ENCODE results near the gene MUTYH. TPM values are rescaled to one million over a fixed set of nuclear protein-coding genes. Genes with fewer than 3 reads are reported as not detected.

The MUTYH gene
- polyA plus RNA-seq, 4 donors = 18.5 to 40.8 (median 27.3) TPM

DNA sequence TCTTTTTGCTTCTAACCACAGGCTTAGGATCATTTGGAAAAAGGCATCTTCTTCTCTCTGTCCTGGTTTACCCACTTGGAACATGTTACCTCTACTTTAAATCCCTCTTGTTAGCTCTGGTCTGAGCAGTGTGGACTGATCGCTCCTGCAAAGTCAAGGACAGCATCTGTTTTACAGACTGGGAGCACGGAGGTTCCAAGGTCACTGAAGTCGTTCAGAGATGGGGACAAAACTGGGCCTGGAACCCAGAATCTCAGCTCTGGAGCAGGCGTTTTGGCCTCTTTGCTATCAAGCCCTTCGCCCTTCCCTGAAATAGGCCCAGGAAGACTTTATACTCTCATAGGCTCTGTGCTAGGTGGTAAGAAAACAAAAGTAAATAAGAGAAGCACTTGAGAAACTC, 11.3 kb upstream of the MUTYH start:
- no peak for DNase-seq (ENCODE audit: low read depth in 4 of 4, low spot score in 3 of 4)

DNA sequence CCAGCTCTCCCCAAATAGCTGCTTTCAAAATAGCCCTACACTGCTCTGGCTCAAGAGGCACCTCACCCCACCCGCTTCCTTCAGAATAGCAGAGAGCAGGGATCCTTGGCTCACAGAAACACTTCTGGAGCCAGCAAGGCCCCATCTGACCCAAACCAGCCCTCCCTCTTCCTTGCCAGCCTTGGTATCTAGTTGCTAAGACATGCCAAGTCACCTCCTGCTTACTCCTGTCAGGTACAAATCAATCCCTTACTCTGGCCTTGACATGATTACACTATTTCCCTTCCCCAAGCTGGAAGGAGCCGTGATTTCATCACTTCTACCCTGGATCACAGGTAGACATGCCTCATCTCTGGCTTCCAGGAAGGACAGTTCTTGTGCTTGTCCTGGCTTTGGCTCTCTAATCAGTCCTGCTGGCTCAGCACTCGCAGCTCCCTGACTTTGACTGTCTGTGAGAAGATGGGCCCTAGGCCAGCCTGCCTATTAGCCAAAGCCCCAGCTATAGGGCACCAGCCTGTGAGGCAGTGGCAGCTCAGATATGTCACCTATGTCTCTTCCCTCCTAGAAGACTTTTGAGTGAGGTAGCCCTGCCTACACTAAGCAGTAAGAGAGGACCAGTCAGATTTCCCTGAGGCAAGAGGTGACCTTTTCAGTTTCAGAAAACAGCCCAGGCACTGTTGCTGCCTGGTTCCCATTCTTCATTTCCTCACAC, 8.9 kb upstream of the MUTYH start:
- DNase-seq (ENCODE audit: low read depth in 4 of 4, low spot score in 3 of 4) = no peak

DNA sequence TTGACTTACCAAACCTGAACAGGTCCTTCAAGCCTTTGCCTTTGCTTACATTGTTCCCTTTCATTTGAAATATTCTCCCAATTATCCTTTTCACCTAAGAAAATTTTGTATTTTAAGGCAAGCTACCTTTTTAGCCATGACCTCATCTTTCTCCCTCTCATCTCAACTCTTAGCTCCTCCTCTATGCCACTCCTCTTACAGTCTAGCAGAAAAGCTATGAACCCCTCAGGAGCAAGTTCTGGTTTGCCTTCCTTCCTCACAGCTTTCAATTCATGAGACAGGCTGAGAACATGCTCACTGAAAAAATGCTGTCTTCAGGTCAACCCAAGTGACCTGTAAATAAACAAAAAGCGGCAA, 8.3 kb upstream of the MUTYH start:
- DNase-seq (ENCODE audit: low read depth in 4 of 4, low spot score in 3 of 4) = no peak

DNA sequence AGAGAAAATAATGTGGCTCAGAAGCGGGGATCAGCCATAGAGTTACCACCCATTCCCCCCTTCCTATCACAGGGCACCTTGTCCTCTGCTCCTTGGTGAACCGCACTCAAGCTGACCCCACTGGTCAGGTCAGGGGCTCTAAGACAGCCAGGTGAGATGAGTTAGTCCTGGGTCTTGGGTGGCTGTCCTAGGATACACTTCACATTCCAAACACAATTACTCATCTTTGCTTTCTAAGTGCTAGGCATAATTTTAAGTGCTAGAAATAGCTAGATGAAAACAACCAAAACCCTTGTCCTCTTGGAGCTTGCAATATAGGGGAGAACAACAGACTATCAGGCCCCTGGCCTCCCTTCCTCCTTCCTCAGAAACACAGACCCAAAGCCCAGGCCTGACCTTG, 7.8 kb upstream of the MUTYH start:
- no peak for DNase-seq (ENCODE audit: low read depth in 4 of 4, low spot score in 3 of 4)

DNA sequence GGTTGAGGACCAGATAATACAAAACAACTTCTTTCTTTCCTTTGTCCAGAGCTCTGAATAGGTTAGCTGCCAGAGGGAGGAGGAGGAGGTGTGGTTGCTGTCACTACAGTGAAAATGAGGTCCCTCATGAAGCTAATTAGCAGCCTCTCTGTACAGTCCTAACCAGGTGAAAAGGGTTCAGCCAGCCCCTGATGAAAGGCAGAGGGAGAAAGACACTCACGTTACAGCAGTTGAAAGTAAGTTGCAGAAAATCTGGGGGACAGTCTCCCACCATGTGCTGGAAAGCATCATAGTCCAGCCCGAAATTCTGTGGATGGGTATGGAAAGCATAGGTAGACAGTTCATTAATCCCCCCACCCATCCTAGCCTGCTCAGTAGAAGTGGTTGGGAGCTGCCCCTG, 6.2 kb upstream of the MUTYH start:
- DNase-seq (ENCODE audit: low read depth in 4 of 4, low spot score in 3 of 4) = no peak

DNA sequence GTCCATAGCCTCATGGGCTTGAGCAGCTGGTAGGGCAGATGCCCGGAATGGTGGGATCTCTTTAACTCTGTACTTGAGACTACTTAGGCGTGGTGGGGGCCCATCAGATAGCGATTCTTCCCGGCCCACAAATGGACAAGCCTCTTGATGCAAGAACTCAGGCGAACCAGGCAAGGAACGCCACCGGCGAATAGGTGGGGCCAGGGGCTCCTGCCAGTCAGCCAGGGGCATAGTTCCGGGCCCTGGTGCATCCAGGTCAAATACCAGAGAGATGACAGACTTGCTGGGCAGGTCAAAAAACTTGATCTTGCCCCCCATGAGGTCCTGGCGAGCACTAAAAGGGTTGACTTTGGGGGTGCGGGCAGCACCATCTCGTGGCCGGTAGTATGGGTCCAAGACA, 4.8 kb upstream of the MUTYH start:
- no peak for DNase-seq (ENCODE audit: low read depth in 4 of 4, low spot score in 3 of 4)

DNA sequence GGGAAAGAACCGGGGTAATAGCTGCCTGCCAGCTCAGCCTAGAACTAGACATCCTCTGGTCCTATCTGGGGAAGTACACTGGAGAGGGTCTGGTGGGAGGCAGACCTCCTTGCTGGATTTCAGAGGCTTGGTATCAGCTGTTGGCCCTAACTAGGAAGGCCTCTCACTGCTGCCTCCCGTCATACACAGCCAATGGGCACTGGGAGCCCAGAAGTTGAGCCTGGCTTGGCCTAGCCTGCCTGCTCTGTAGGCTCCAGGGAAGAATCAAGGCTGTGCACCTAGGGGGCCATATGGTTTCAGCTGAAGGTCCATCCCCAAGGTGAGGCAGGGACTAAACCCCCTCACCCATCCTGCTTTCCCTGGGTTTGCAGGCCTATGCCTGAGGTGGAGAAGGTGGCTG, 4.3 kb upstream of the MUTYH start:
- no peak for DNase-seq (ENCODE audit: low read depth in 4 of 4, low spot score in 3 of 4)

DNA sequence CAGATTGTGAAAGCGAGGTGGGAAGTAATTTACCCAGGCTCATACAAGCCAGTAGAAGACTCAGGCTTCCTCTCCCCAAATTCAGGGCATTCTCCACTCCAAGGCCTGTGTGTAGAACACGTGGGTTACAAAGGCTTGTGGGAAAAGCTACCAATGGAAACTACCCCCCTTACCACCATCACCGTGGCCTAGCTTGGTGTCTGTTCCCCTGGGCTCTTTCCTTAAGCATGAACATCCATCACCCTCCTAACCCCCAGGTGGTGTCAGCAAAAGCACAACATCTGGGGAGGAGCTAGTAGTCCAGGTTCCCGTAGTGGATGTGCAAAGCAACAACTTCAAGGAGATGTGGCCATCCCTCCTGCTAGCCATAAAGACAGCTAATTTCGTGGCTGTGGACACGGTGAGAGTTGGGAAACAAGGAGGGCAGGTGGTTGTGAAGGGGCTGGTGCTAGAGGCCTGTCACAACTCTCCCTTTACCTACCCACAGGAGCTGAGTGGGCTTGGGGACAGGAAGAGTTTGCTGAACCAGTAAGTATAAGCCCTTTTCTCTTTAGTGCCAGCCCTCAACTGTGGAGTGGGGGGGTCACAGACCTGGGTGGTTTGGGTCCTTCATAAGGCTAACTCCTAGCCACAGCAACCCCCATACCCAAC, 701 bp upstream of the MUTYH start:
- DNase-seq (ENCODE audit: low read depth in 4 of 4, low spot score in 3 of 4) = no peak

DNA sequence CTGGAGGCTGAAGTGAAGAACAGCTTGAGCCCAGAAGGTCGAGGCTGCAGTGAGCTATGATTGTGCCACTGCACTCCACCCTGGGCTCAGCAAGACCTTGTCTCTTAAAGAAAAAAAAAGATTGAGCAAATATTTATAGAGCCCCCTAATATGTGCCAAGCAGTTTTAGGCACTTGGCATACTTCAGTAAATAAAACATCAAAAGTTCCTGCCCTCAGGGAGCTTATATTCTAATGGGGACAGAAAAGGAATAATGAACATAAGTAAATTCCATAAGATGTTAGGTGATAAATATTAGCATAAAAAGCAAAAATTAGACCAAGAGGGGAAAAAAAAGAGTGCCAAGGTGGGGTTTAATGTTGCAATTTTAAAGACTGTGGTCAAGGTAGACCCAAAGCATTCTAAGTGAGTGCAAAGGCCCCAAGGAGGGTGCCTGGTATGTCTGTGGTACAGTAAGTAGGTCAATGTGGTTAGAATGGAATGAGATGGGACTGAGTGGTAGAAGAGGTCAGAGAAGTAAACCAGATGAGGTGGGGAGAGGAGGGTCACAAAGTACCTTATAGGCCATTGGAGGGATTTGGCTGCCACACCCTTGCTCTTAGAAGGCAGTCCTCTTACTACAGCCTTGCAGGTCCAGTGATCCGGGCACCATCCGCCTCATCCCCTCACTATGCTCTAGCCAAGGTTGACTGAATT, 2.5 kb downstream of the MUTYH start:
- DNase-seq (ENCODE audit: low read depth in 4 of 4, low spot score in 3 of 4) = no peak

DNA sequence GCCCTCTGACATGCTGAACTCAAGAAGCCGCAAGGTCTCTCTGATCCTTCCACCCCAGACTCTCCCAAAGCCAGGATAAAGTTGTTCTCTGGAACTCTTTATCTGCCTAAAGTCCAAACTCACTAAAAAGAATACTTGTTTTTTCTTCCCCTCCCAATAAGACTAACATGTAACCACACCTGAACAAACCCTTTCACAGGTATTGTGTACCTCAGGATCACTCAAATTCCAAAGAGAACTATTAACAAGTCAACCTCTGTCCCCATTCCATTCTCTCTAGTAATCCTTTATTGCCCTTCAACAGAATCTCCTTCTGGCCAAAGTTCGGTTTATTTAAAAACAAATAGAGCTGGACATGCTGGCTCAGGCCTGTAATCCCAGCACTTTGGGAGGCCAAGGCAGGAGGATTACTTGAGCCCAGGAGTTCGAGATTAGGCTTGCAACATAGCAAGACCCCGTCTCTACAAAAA, 4.3 kb downstream of the MUTYH start:
- DNase-seq (ENCODE audit: low read depth in 4 of 4, low spot score in 3 of 4) = no peak

DNA sequence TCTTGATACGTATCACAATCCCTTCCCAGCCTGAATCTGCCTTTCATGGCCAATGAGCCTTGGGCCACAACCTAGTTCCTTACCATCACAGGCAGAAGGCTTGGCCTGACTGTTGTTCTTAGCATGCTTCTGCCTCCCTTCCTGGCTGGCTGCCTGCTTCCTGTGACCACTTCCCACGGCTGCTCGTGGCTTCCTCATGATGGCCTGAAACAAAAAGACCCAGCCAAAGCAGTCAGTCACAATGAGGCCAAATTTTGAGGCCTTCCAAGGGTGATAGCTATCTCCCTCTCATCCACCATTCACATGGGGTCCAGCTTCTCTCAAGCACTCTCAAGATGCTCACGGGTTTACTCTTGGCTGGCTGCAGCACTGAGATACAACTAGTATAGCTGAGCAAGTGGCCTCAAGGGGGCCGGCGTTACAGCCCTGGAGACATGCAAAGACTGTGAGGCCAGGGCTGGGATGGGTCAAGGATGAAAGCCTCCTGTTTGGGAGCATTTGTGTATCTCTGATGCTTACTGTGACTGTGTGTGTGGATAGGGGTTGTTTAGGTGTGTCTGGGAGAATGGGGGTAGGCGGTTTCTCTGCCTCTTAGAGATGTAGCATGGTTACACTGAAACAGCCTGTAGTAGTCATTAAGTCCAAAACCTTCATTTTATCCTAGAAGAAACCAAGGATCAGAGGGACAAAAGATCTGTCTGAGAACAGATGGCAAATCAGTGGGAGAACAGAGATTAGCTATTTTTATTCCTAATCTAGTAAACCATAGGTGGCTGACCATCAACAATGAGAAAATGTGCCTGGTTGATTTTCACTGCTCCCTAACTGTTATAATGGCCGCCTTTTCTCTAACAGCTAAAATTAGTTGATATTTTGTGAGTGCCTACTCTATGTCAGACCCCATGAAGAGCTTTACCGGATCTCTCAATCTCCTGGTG, 5.7 kb downstream of the MUTYH start:
- DNase-seq (ENCODE audit: low read depth in 4 of 4, low spot score in 3 of 4) = no peak

DNA sequence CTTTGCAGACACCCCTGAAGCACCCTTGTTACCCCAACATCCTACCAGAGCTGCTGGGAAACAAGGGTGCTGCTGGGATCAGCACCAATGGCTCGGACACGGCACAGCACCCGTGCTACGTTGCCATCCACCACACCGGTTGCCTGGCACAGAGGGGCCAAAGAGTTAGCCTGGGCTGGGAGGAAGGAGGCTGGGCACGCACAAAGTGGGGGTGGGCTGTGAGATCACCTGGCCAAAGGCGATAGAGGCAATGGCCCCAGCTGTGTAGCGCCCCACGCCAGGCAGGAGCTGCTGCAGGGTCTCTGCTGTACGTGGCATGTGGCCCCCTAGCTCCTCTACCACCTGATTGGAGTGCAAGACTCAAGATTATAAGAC, 7.9 kb downstream of the MUTYH start:
- no peak for DNase-seq (ENCODE audit: low read depth in 4 of 4, low spot score in 3 of 4)

DNA sequence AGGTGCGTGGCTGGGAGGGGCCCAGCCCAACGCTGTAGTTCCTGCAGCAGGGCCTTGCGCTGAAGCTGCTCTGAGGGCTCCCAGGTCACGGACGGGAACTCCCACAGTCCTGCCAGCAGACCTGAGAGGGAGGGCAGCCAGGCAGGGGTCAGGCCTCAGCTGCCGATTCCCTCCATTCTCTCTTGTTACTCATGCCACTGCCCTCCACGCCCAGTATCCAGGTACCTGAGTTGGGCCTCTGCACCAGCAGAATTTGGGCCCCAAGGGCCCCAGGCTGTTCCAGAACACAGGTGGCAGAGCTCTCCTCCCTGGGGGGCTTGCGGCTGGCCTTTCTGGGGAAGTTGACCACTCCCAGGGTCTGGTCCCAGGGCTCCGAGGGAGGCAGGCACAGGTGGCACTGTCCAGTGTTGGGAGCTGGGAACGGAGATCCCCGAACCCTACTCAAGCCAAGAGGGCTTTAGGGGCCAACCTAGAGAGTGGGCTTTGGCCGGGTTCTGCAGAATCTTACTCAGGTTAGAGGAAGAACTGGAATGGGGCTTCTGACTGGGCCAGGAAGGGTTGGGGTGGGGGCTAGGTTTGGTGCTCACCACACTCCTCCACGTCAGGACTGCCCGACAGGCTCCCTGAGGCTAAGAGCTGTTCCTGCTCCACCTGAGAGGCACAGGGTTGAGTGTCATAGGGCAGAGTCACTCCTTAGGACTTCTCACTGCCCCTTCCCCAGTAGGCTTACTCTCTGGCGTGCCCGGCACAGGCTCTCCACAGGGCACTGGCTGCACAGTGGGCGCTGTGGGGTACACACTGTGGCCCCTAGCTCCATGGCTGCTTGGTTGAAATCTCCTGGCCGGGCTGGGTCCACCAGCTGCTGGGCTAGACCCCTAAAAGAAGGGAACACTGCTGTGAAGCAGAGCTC, 8.5 kb downstream of the MUTYH start:
- no peak for DNase-seq (ENCODE audit: low read depth in 4 of 4, low spot score in 3 of 4)

DNA sequence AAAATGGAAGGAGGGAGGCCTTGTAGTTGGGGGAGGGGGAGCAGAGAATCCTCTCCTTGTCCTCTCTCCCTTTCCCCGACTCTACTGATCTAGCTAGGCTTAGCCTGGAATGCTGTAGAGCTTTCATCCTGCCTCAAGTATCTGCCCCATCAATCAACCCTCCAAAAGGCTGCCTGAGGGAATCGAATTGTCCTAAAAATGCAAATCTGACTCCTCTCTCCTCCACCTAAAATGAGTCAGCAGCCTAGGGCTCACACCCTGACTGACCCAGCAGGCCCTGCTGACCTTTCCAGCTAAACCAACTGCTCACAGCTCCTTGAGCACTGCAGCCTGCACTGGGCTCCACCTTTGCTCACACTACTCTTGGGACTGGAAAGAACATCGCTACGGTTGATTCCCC, 10.8 kb downstream of the MUTYH start:
- DNase-seq (ENCODE audit: low read depth in 4 of 4, low spot score in 3 of 4) = no peak

DNA sequence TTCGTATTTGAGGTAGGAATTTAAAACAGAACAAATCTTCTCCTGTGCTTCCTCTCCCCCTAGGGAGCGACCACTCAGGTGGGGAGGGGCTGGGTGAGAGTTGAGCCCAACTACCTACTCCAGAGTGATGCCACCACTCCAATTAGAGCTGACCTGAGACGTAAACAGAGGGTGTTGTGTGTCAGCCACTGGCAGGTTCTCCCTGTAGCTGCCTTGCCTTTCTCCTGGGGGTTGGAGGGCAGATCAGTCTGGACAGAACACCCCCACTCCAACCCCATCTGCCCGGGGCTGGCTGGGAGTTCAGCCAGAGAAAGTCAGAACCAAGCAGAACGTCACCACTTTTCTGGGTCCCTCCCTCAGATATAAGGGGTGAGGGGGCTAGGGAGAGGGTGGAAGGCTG, 11.6 kb downstream of the MUTYH start:
- DNase-seq (ENCODE audit: low read depth in 4 of 4, low spot score in 3 of 4) = no peak

DNA sequence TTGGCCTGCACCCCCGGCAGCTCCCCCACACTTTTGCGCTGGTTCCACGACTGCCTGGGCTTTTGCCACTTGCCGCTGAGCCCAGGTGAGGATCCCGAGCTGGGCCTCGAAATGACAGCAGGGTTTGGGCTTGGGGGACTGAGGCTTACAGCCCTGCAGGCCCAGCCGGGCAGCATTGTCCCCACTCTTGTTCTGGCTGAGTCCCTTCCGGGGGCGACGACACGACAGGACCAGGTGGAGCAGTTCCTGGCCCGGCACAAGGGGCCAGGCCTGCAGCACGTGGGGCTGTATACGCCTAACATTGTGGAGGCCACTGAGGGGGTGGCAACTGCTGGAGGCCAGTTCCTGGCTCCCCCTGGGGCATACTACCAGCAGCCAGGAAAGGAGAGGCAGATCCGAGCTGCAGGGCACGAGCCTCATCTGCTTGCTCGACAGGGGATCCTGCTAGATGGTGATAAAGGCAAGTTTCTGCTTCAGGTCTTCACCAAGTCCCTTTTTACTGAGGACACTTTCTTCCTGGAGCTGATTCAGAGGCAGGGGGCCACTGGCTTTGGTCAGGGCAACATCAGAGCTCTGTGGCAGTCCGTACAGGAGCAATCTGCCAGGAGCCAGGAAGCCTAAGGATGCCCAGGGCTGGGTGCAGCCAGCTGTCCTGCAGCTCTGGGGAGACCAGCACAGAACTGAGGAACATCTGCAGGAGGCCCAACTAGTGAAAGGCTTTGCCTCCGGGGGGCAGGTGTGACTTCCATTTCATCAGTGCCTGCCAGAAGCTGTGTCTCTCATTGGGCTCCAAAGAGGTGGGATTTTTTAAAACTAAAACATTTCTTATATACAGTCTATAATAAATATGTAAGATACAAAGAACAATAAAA, 12.4 kb downstream of the MUTYH start:
- DNase-seq (ENCODE audit: low read depth in 4 of 4, low spot score in 3 of 4) = no peak

DNA sequence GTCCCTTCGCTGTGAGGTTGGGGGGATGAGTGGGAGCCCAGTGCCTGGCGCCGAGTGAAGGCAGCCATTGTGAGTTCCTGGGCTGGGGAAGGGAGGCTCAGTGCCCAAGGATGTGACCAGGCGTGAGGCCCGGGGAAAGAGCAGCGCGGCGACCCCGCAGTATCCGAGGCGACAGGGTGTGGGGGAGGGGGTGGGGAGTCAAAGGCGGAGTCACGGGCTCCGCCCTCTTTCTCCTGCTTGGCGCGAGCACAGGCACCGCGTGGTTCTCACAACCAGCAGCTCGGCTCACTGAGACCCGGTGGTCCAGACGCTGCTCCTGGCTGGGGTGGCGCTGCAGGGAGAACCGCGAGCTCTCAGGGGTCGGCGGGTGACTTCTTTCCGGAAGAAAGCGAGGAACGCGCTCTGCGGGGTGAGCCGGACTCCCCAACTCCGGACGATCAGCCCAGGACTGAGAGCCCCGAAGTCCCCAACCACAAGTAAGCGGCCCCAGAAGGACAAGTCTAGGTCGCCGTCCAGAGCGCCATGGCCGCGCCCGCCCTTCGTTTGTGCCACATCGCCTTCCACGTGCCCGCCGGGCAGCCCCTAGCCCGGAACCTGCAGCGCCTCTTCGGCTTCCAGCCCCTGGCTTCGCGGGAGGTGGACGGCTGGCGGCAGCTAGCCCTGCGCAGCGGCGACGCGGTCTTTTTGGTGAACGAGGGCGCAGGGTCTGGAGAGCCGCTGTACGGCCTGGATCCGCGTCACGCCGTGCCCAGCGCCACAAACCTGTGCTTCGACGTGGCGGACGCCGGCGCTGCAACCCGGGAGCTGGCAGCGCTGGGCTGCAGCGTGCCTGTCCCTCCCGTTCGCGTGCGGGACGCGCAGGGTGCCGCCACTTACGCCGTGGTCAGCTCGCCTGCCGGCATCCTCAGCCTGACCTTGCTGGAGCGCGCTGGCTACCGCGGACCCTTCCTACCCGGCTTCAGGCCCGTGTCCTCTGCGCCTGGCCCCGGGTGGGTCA, 13.3 kb downstream of the MUTYH start, which contains the start of gene HPDL:
TSS of gene HPDL (plus strand) at position 269 of the 997 bp plus-strand sequence. CDS start at position 523, 254 bp downstream.
- DNase-seq (ENCODE audit: low read depth in 4 of 4, low spot score in 3 of 4) = peak; percentile 67 to 76 (median 75)

Data from left renal pelvis (tissue), 4 donors.